HepG2 (cell line): ENCODE measurements around the gene PDIK1L. TPM values are rescaled to one million over a fixed set of nuclear protein-coding genes. Genes with fewer than 3 reads are reported as not detected.

Source experiments
- ASH2L ChIP-seq: fragments of 300-600, 200-600 bp; sonication (generic); IDR thresholded peaks from 2 replicates; pipeline ENCODE4 v1.7.0; 2017; ENCODE audit warnings: low read depth, mild to moderate bottlenecking, moderate library complexity, mixed read lengths, low read length; ENCODE audit not compliant: insufficient read length
- CENPX ChIP-seq: sonication (generic); formaldehyde crosslinking; IDR thresholded peaks from 2 replicates; pipeline ENCODE4 v1.9.0; 2021; ENCODE audit warnings: mild to moderate bottlenecking, missing genetic modification reagents, moderate library complexity
- GFI1 ChIP-seq: sonication (generic); formaldehyde crosslinking; IDR thresholded peaks from 2 replicates; pipeline ENCODE4 v1.5.0; 2020; ENCODE audit warnings: missing genetic modification reagents, mild to moderate bottlenecking, borderline replicate concordance
- HNRNPUL1 ChIP-seq: fragments of 200-400 bp; formaldehyde crosslinking; IDR thresholded peaks from 2 replicates; pipeline ENCODE4 v1.6.1; 2017; ENCODE audit warnings: low read depth, mild to moderate bottlenecking, low read length, moderate library complexity
- KLF15 ChIP-seq: sonication (generic); formaldehyde crosslinking; IDR thresholded peaks from 2 replicates; pipeline ENCODE4 v1.8.1; 2023; ENCODE audit warnings: borderline replicate concordance, mild to moderate bottlenecking, inconsistent platforms, missing genetic modification reagents, mixed read lengths
- MYC ChIP-seq: sonication (generic); formaldehyde crosslinking; IDR thresholded peaks from 2 replicates; pipeline ENCODE4 v1.9.0; 2021; ENCODE audit warnings: missing genetic modification reagents, borderline replicate concordance
- NCOA1 ChIP-seq: sonication (generic); formaldehyde crosslinking; IDR thresholded peaks from 2 replicates; pipeline ENCODE4 v1.9.0; 2021; ENCODE audit warnings: missing genetic modification reagents
- NR1H2 ChIP-seq: sonication (generic); formaldehyde crosslinking; IDR thresholded peaks from 2 replicates; pipeline ENCODE4 v1.8.1; 2022; ENCODE audit warnings: low read depth, missing genetic modification reagents, borderline replicate concordance
- RXRB ChIP-seq: IDR thresholded peaks from 2 replicates; pipeline ENCODE4 v1.6.1; 2016; ENCODE audit warnings: borderline replicate concordance, missing genetic modification reagents, missing compliant biosample characterization
- SIN3A ChIP-seq: IDR thresholded peaks from 2 replicates; pipeline ENCODE4 v1.6.1; 2011; ENCODE audit warnings: low read depth, mild to moderate bottlenecking, control low read depth, low read length, borderline replicate concordance
- TARDBP ChIP-seq: sonication (generic); formaldehyde crosslinking; IDR thresholded peaks from 2 replicates; pipeline ENCODE4 v1.8.0; 2022; ENCODE audit warnings: mild to moderate bottlenecking, missing genetic modification reagents
- TMF1 ChIP-seq: sonication (generic); formaldehyde crosslinking; IDR thresholded peaks from 2 replicates; pipeline ENCODE4 v1.8.1; 2022; ENCODE audit warnings: low read depth, missing genetic modification reagents
- ZBTB7B ChIP-seq: sonication (generic); formaldehyde crosslinking; IDR thresholded peaks from 2 replicates; pipeline ENCODE4 v1.4.0; 2020; ENCODE audit warnings: missing genetic modification reagents
- ZNF10 ChIP-seq: sonication (generic); formaldehyde crosslinking; IDR thresholded peaks from 2 replicates; pipeline ENCODE4 v1.4.0; 2020; ENCODE audit warnings: mild to moderate bottlenecking, low read depth, missing genetic modification reagents, borderline replicate concordance
- ZNF205 ChIP-seq: IDR thresholded peaks from 2 replicates; pipeline ENCODE4 v1.6.1; 2018; ENCODE audit warnings: missing biosample characterization, missing genetic modification reagents
- ZNF251 ChIP-seq: sonication (generic); formaldehyde crosslinking; IDR thresholded peaks from 2 replicates; pipeline ENCODE4 v1.9.0; 2021; ENCODE audit warnings: mild to moderate bottlenecking, missing genetic modification reagents
- ZNF274 ChIP-seq: sonication (generic); formaldehyde crosslinking; IDR thresholded peaks from 2 replicates; pipeline ENCODE4 v1.5.1; 2020; ENCODE audit warnings: mild to moderate bottlenecking, missing genetic modification reagents
- ZNF281 ChIP-seq: sonication (generic); formaldehyde crosslinking; IDR thresholded peaks from 2 replicates; pipeline ENCODE4 v1.4.0; 2020; ENCODE audit warnings: missing genetic modification reagents, borderline replicate concordance
- ZNF790 ChIP-seq: sonication (generic); formaldehyde crosslinking; IDR thresholded peaks from 2 replicates; pipeline ENCODE4 v1.8.0; 2022; ENCODE audit warnings: missing genetic modification reagents, mild to moderate bottlenecking, borderline replicate concordance
- polyA plus RNA-seq, 8 experiments: library from polyadenylated mRNA; depleted of rRNA in 3 of 8; stranded (reverse) in 7 of 8; unstranded in 1 of 8; fragments of >200 nt; fragmentation: Illumina TruSeq in 4 of 8; extraction: Trizol in 4 of 8; gene quantifications; 2 replicates each; pipeline versions ENCODE4 v1.2.1 to v1.2.3, GENCODE V29; 2011 to 2016; ENCODE audit warnings: low read depth in 4 of 8, missing spikeins in 1 of 8, mixed read lengths in 1 of 8; ENCODE audit not compliant: insufficient read depth in 1 of 8
- total RNA-seq, 5 experiments: library from RNA; depleted of rRNA; stranded (reverse); fragments of >200 nt; fragmentation: Illumina TruSeq; extraction: Trizol; gene quantifications; 2 replicates each; pipeline ENCODE4 v1.2.3, GENCODE V29; 2016; ENCODE audit warnings: low read depth in 1 of 5
- TF ChIP-seq, protein P1 (sequence below): sonication (generic); formaldehyde crosslinking; IDR thresholded peaks from 2 replicates; pipeline ENCODE4 v1.5.0; 2020; ENCODE audit warnings: mild to moderate bottlenecking, missing genetic modification reagents
- TF ChIP-seq, protein P2 (sequence below): IDR thresholded peaks from 2 replicates; pipeline ENCODE4 v1.6.1; 2016; ENCODE audit warnings: low read depth

PDIK1L gene
- total and polyA plus RNA-seq, 2 of the 13 experiments (the other 11 are each of a cell fraction or from before 2014, with no cell fraction given): 1.9 to 4.6 TPM

- TF ChIP-seq, protein P1, sequence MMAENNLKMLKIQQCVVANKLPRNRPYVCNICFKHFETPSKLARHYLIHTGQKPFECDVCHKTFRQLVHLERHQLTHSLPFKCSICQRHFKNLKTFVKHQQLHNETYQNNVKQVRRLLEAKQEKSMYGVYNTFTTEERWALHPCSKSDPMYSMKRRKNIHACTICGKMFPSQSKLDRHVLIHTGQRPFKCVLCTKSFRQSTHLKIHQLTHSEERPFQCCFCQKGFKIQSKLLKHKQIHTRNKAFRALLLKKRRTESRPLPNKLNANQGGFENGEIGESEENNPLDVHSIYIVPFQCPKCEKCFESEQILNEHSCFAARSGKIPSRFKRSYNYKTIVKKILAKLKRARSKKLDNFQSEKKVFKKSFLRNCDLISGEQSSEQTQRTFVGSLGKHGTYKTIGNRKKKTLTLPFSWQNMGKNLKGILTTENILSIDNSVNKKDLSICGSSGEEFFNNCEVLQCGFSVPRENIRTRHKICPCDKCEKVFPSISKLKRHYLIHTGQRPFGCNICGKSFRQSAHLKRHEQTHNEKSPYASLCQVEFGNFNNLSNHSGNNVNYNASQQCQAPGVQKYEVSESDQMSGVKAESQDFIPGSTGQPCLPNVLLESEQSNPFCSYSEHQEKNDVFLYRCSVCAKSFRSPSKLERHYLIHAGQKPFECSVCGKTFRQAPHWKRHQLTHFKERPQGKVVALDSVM (CRISPR knock-in tag): peak; percentile 44; the same call in 1 of the 2 replicates
- TF ChIP-seq RXRB (CRISPR knock-in tag) (peak; percentile 71), MYC (peak; percentile 99), TMF1 (peak; percentile 90), HNRNPUL1 (no peak; the same call in 1 of the 2 replicates), KLF15 (CRISPR knock-in tag) (0 out of 2 replicates have a peak, but pooled peaks have one; percentile 88), ASH2L (peak; percentile 83), ZNF281 (no peak; the same call in 1 of the 2 replicates), GFI1 (CRISPR knock-in tag) (peak; percentile 65; the same call in 1 of the 2 replicates), CENPX (CRISPR knock-in tag) (no peak), NR1H2 (CRISPR knock-in tag) (0 out of 2 replicates have a peak, but pooled peaks have one; percentile 79), ZBTB7B (peak; percentile 93), NCOA1 (CRISPR knock-in tag) (0 out of 2 replicates have a peak, but pooled peaks have one; percentile 63), ZNF790 (peak; percentile 66; the same call in 1 of the 2 replicates), SIN3A (peak; percentile 94), ZNF205 (CRISPR knock-in tag) (peak; percentile 46; the same call in 1 of the 2 replicates), ZNF251 (CRISPR knock-in tag) (no peak), ZNF274 (CRISPR knock-in tag) (peak; percentile 80; the same call in 1 of the 2 replicates), ZNF10 (CRISPR knock-in tag) (no peak), TARDBP (CRISPR knock-in tag) (peak; percentile 95)
- TF ChIP-seq, protein P2, sequence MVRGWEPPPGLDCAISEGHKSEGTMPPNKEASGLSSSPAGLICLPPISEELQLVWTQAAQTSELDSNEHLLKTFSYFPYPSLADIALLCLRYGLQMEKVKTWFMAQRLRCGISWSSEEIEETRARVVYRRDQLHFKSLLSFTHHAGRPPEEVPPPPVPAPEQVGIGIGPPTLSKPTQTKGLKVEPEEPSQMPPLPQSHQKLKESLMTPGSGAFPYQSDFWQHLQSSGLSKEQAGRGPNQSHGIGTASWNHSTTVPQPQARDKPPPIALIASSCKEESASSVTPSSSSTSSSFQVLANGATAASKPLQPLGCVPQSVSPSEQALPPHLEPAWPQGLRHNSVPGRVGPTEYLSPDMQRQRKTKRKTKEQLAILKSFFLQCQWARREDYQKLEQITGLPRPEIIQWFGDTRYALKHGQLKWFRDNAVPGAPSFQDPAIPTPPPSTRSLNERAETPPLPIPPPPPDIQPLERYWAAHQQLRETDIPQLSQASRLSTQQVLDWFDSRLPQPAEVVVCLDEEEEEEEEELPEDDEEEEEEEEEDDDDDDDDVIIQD (CRISPR knock-in tag): 0 out of 2 replicates have a peak, but pooled peaks have one; percentile 20
These were observed 58.2 kb downstream of the PDIK1L start, which contains the start of gene ZNF593 (continued) for GRCh38 chr1:26169669-26170471.
